HPDE6-E6E7 (cell line): ENCODE data around the gene FRMD4A.
"Not testable (repeated sequence)": the region's sequence is repeated elsewhere in the genome, so short reads cannot be mapped to it uniquely, and the experiment has no call there.

ENCODE experiments used
- DNase-seq: peaks from one replicate; pipeline ENCODE4 v3.0.0; 2011; ENCODE audit warnings: missing footprints; ENCODE audit errors: extremely low spot score

The FRMD4A gene

GRCh38 chr10:13851906-13852305 is 478.8 kb downstream of the FRMD4A start:
- no peak for DNase-seq

- DNase-seq: no peak
Measured at GRCh38 chr10:13848520-13849445, 481.9 kb downstream of the FRMD4A start.

GRCh38 chr10:13847201-13847631 is 483.5 kb downstream of the FRMD4A start:
- no peak for DNase-seq

GRCh38 chr10:13845897-13846296 is 484.8 kb downstream of the FRMD4A start:
- no peak for DNase-seq

- DNase-seq: no peak
Measured at GRCh38 chr10:13844651-13845050, 486.1 kb downstream of the FRMD4A start.

GRCh38 chr10:13842117-13842516 is 488.6 kb downstream of the FRMD4A start:
- DNase-seq: no peak

- no peak for DNase-seq
Measured at GRCh38 chr10:13840036-13840435, 490.7 kb downstream of the FRMD4A start.

- DNase-seq: peak; percentile 10
Measured at GRCh38 chr10:13839430-13839990, 491.2 kb downstream of the FRMD4A start.

- DNase-seq: no peak
Measured at GRCh38 chr10:13839030-13839429, 491.7 kb downstream of the FRMD4A start.

- no peak for DNase-seq
Measured at GRCh38 chr10:13837966-13838365, 492.8 kb downstream of the FRMD4A start.

GRCh38 chr10:13834581-13835286 is 496.0 kb downstream of the FRMD4A start:
- DNase-seq: no peak

GRCh38 chr10:13831711-13832141 is 499.0 kb downstream of the FRMD4A start:
- DNase-seq: no peak

GRCh38 chr10:13830385-13830784 is 500.3 kb downstream of the FRMD4A start:
- no peak for DNase-seq

- DNase-seq: no peak
Measured at GRCh38 chr10:13829790-13830189, 500.9 kb downstream of the FRMD4A start.

GRCh38 chr10:13828284-13828683 is 502.4 kb downstream of the FRMD4A start:
- not testable (repeated sequence) for DNase-seq

- DNase-seq: no peak
Measured at GRCh38 chr10:13827076-13827797, 503.5 kb downstream of the FRMD4A start.

- DNase-seq: no peak
Measured at GRCh38 chr10:13823709-13824405, 506.9 kb downstream of the FRMD4A start.

- DNase-seq: no peak
Measured at GRCh38 chr10:13823096-13823708, 507.5 kb downstream of the FRMD4A start.

GRCh38 chr10:13822490-13822889 is 508.2 kb downstream of the FRMD4A start:
- no peak for DNase-seq

GRCh38 chr10:13820964-13821337 is 509.8 kb downstream of the FRMD4A start:
- DNase-seq: no peak
